Measurements from ENCODE around the gene CTNND2. TPM values are rescaled to one million over a fixed set of nuclear protein-coding genes. Genes with fewer than 3 reads are reported as not detected.

The CTNND2 gene
- total and polyA plus RNA-seq, 10 of the 15 experiments (the other 5 are each of a cell fraction or from before 2014, with no cell fraction given): 0.02 to 0.16 (median 0.04) TPM; not detected in 7

- no peak overlapping the region for H3K27ac ChIP-seq (ENCODE audit: control insufficient read depth, insufficient read depth)
- ChIA-PET POLR2A (no interaction called here), CTCF (interaction anchor here (1.1 kb wide), 1 partner anchor 10 kb away, joined by 4 read pairs; no protein-coding TSS in a partner anchor), RAD21 (ENCODE audit: unreplicated experiment) (no interaction called here), SMC1A (ENCODE audit: uncharacterized antibody, unreplicated experiment) (no interaction called here)
- no peaks in the 10 kb centered on the region for H4K20me1 ChIP-seq (ENCODE audit: control insufficient read depth, insufficient read depth)
- intact Hi-C loops (cut with micrococcal nuclease; ENCODE audit: unreplicated experiment): no loop called here
- no peak for DNase-seq (ENCODE audit: low read depth, low spot score)
- WGBS (ENCODE audit: insufficient coverage, insufficient replicate concordance, low lambda C conversion rate, missing lambda C conversion rate): 25% methylated on average over 6 of the region's 6 CpGs
- no TSS peak for BruUV-seq (replicated peaks)
- no peaks in the 10 kb centered on the region for H3K36me3 ChIP-seq (ENCODE audit: control insufficient read depth in 2 of 2, insufficient read depth in 2 of 2, low read length in 1 of 2)
- no peak overlapping the region for H3K4me2 ChIP-seq (ENCODE audit: control insufficient read depth, insufficient read depth)
- in situ Hi-C loops (cut with MboI): loop anchor here (25.0 kb wide), 1 partner anchor 751 kb away; no protein-coding TSS in a partner anchor
- no peaks in the 10 kb centered on the region for H3K27me3 ChIP-seq (replicated peaks in 1 of 2; ENCODE audit: control insufficient read depth in 2 of 2, insufficient read depth in 2 of 2, low read length in 1 of 2)
- no peak overlapping the region for H3K4me3 ChIP-seq
- no peaks in the 10 kb centered on the region for H3K4me1 ChIP-seq (ENCODE audit: control insufficient read depth, insufficient read depth, low read length)
- no peak for ATAC-seq
- no peak overlapping the region for H3K9ac ChIP-seq (ENCODE audit: control insufficient read depth, insufficient read depth, low read length)
- no peak overlapping the region for H2AFZ ChIP-seq (ENCODE audit: control insufficient read depth, low read depth, low read length)
- no peak for FAIRE-seq
- no peaks in the 10 kb centered on the region for H3K79me2 ChIP-seq (ENCODE audit: control insufficient read depth, insufficient read depth, low read length)
- no peaks in the 10 kb centered on the region for H3K9me3 ChIP-seq (replicated peaks; ENCODE audit: control insufficient read depth, insufficient read depth, low read length)
- no peak for TF ChIP-seq ATF2 (IDR thresholded peaks at IDR 0.05; ENCODE audit: low read length)
- no peak for TF ChIP-seq CHD1 (IDR thresholded peaks at IDR 0.05; ENCODE audit: low read depth, low read length)
- TF ChIP-seq ELK1 (IDR thresholded peaks at IDR 0.05; ENCODE audit: low read depth, low read length): no peak
- TF ChIP-seq, protein P1, sequence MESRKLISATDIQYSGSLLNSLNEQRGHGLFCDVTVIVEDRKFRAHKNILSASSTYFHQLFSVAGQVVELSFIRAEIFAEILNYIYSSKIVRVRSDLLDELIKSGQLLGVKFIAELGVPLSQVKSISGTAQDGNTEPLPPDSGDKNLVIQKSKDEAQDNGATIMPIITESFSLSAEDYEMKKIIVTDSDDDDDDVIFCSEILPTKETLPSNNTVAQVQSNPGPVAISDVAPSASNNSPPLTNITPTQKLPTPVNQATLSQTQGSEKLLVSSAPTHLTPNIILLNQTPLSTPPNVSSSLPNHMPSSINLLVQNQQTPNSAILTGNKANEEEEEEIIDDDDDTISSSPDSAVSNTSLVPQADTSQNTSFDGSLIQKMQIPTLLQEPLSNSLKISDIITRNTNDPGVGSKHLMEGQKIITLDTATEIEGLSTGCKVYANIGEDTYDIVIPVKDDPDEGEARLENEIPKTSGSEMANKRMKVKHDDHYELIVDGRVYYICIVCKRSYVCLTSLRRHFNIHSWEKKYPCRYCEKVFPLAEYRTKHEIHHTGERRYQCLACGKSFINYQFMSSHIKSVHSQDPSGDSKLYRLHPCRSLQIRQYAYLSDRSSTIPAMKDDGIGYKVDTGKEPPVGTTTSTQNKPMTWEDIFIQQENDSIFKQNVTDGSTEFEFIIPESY (IDR thresholded peaks at IDR 0.05): no peak
- TF ChIP-seq SREBF1 (IDR thresholded peaks at IDR 0.05; ENCODE audit: low read length): no peak
- TF ChIP-seq BCLAF1 (IDR thresholded peaks at IDR 0.05): no peak
- no peak for TF ChIP-seq EGR1 (IDR thresholded peaks at IDR 0.05; ENCODE audit: borderline replicate concordance in 1 of 2, low read depth in 2 of 2, low read length in 2 of 2)
- TF ChIP-seq E2F8 (IDR thresholded peaks at IDR 0.05; ENCODE audit: low read depth, partially characterized antibody): no peak
- TF ChIP-seq HDGF (IDR thresholded peaks at IDR 0.05): no peak
- TF ChIP-seq STAT1 (conservative IDR thresholded peaks at IDR 0.05): no peak
Measured at GRCh38 chr5:11261241-11261640, 643.0 kb downstream of the CTNND2 start.

Measured in GM12878 (cell line).